ENCODE results near the gene FKBP15.

The FKBP15 gene

DNA sequence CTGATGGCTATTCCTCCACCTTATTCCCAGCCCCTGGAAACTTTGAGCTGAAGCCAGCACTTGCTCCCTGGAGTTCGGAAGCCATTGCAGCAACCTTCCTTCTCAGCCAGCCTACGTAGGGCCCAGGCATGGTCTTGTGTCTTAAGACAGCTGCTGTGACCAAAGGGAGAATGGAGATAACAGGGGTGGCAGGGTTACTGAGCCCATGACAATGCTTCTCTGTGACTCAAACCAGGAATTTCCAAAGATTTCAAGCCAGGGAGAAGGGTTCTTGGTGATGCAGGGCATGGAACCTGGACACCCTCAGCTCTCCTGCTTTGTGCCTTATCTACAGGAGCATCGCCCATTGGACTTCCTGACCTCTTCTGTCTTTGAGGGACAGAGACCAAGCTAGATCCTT, 58.1 kb downstream of the FKBP15 start:
- TF ChIP-seq EZH2 (IDR thresholded peaks at IDR 0.05) (no peak), POLR2AphosphoS5 (IDR thresholded peaks at IDR 0.05; ENCODE audit: borderline replicate concordance, low read depth, low read length) (no peak), FOXP2 (optimal IDR thresholded peaks at IDR 0.05; ENCODE audit: control extremely low read depth, extremely low read length, insufficient read depth) (no peak)
- no peak overlapping the region for H3K9ac ChIP-seq (ENCODE audit: insufficient read length)
- no peak overlapping the region for H3K4me3 ChIP-seq
- peaks cover 38% of the 10 kb centered on the region for H3K36me3 ChIP-seq (ENCODE audit: insufficient read depth, low read length)
- H3K27ac ChIP-seq, result no peak overlapping the region
- DNase-seq (ENCODE audit: low read depth, low spot score), result no peak
- no peaks in the 10 kb centered on the region for H3K9me3 ChIP-seq (ENCODE audit: low read depth, low read length)

DNA sequence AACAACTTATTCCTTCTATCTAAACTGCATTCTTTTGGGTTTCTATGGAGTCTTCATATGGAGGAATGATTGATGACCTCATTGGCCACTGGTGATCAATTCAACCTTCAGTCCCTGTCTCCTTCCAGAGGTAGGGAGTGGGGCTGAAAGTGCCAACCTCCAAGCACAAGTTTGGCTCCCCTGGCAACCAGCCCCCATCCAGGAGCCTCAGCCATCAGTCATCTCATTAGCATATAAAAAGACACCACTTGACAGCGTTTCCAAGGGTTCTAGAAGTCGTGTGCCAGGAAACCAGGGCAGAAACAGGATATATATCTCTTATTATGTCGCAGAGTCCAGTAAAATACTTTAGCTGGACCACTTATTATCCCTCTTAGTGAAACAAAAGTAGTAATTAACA, 60.5 kb downstream of the FKBP15 start:
- peaks cover 17% of the 10 kb centered on the region for H3K36me3 ChIP-seq (ENCODE audit: insufficient read depth, low read length)
- no peak overlapping the region for H3K4me3 ChIP-seq
- TF ChIP-seq EZH2 (IDR thresholded peaks at IDR 0.05) (no peak), FOXP2 (optimal IDR thresholded peaks at IDR 0.05; ENCODE audit: control extremely low read depth, extremely low read length, insufficient read depth) (no peak), POLR2AphosphoS5 (IDR thresholded peaks at IDR 0.05; ENCODE audit: borderline replicate concordance, low read depth, low read length) (no peak)

DNA sequence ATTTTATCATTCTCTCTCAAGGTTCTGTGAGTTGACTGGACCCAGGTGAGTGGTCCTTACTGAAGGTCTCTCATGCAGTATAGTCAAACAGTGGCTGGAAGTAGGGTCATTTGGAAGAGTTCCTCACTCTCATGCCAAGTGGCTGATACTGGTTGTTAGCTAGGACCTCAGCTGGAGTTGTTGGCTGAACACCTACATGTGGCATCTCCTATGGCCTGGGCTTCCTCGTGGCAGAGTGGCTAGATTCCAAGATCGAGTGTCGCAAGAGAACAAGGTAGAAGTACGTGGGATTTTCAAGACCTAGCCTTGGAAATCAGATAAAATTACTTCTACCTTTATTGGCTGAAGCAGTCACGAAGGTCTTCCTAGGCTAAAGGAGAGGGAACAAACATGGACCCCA, 62.6 kb downstream of the FKBP15 start:
- Histone ChIP-seq H3K9ac (ENCODE audit: insufficient read length) (no peak overlapping the region), H3K27ac (no peak overlapping the region), H3K36me3 (ENCODE audit: insufficient read depth, low read length) (peaks cover 9% of the 10 kb centered on the region; the same call in 1 of the 2 replicates), H3K4me3 (no peak overlapping the region), H3K9me3 (ENCODE audit: low read depth, low read length) (no peaks in the 10 kb centered on the region)
- no peak for DNase-seq (ENCODE audit: low read depth, low spot score)
- TF ChIP-seq POLR2AphosphoS5 (IDR thresholded peaks at IDR 0.05; ENCODE audit: borderline replicate concordance, low read depth, low read length) (no peak), EZH2 (IDR thresholded peaks at IDR 0.05) (no peak), FOXP2 (optimal IDR thresholded peaks at IDR 0.05; ENCODE audit: control extremely low read depth, extremely low read length, insufficient read depth) (no peak)

More for the DNA sequence above, 60.5 kb downstream of the FKBP15 start:
- DNase-seq (ENCODE audit: low read depth, low spot score), result no peak
- no peak overlapping the region for H3K27ac ChIP-seq
- H3K9me3 ChIP-seq (ENCODE audit: low read depth, low read length), result no peaks in the 10 kb centered on the region
- H3K9ac ChIP-seq (ENCODE audit: insufficient read length), result no peak overlapping the region

- no peak overlapping the region for H3K27ac ChIP-seq
- DNase-seq (ENCODE audit: low read depth, low spot score), result no peak
- no peaks in the 10 kb centered on the region for H3K9me3 ChIP-seq (ENCODE audit: low read depth, low read length)
- no peak overlapping the region for H3K9ac ChIP-seq (ENCODE audit: insufficient read length)
- no peak overlapping the region for H3K4me3 ChIP-seq
- no peaks in the 10 kb centered on the region; the same call in 1 of the 2 replicates for H3K36me3 ChIP-seq (ENCODE audit: insufficient read depth, low read length)
- TF ChIP-seq POLR2AphosphoS5 (IDR thresholded peaks at IDR 0.05; ENCODE audit: borderline replicate concordance, low read depth, low read length) (no peak), EZH2 (IDR thresholded peaks at IDR 0.05) (no peak), FOXP2 (optimal IDR thresholded peaks at IDR 0.05; ENCODE audit: control extremely low read depth, extremely low read length, insufficient read depth) (no peak)
Measured at GRCh38 chr9:113156880-113157279, 64.2 kb downstream of the FKBP15 start.

GRCh38 chr9:113155911-113156588, 65.0 kb downstream of the FKBP15 start:
- no peak for DNase-seq (ENCODE audit: low read depth, low spot score)
- Histone ChIP-seq H3K9me3 (ENCODE audit: low read depth, low read length) (no peaks in the 10 kb centered on the region), H3K4me3 (no peak overlapping the region), H3K27ac (no peak overlapping the region), H3K36me3 (ENCODE audit: insufficient read depth, low read length) (no peaks in the 10 kb centered on the region), H3K9ac (ENCODE audit: insufficient read length) (no peak overlapping the region)
- TF ChIP-seq FOXP2 (optimal IDR thresholded peaks at IDR 0.05; ENCODE audit: control extremely low read depth, extremely low read length, insufficient read depth) (no peak), POLR2AphosphoS5 (IDR thresholded peaks at IDR 0.05; ENCODE audit: borderline replicate concordance, low read depth, low read length) (no peak), EZH2 (IDR thresholded peaks at IDR 0.05) (no peak)

- H3K9ac ChIP-seq (ENCODE audit: insufficient read length), result no peak overlapping the region
- DNase-seq (ENCODE audit: low read depth, low spot score), result no peak
- no peaks in the 10 kb centered on the region for H3K36me3 ChIP-seq (ENCODE audit: insufficient read depth, low read length)
Measured at GRCh38 chr9:113154946-113155345, 66.1 kb downstream of the FKBP15 start.

GRCh38 chr9:113154471-113154870, 66.6 kb downstream of the FKBP15 start:
- Histone ChIP-seq H3K9me3 (ENCODE audit: low read depth, low read length) (no peaks in the 10 kb centered on the region), H3K9ac (ENCODE audit: insufficient read length) (no peak overlapping the region), H3K27ac (no peak overlapping the region), H3K4me3 (no peak overlapping the region), H3K36me3 (ENCODE audit: insufficient read depth, low read length) (no peaks in the 10 kb centered on the region)
- no peak for DNase-seq (ENCODE audit: low read depth, low spot score)
- TF ChIP-seq POLR2AphosphoS5 (IDR thresholded peaks at IDR 0.05; ENCODE audit: borderline replicate concordance, low read depth, low read length) (no peak), EZH2 (IDR thresholded peaks at IDR 0.05) (no peak), FOXP2 (optimal IDR thresholded peaks at IDR 0.05; ENCODE audit: control extremely low read depth, extremely low read length, insufficient read depth) (no peak)

More at GRCh38 chr9:113154946-113155345, 66.1 kb downstream of the FKBP15 start:
- no peak overlapping the region for H3K4me3 ChIP-seq
- TF ChIP-seq EZH2 (IDR thresholded peaks at IDR 0.05) (no peak), POLR2AphosphoS5 (IDR thresholded peaks at IDR 0.05; ENCODE audit: borderline replicate concordance, low read depth, low read length) (no peak), FOXP2 (optimal IDR thresholded peaks at IDR 0.05; ENCODE audit: control extremely low read depth, extremely low read length, insufficient read depth) (no peak)
- H3K9me3 ChIP-seq (ENCODE audit: low read depth, low read length), result no peaks in the 10 kb centered on the region
- H3K27ac ChIP-seq, result no peak overlapping the region

- H3K4me3 ChIP-seq, result no peak overlapping the region
- no peak overlapping the region for H3K9ac ChIP-seq (ENCODE audit: insufficient read length)
- DNase-seq (ENCODE audit: low read depth, low spot score), result no peak
- H3K27ac ChIP-seq, result no peak overlapping the region
- TF ChIP-seq EZH2 (IDR thresholded peaks at IDR 0.05) (no peak), FOXP2 (optimal IDR thresholded peaks at IDR 0.05; ENCODE audit: control extremely low read depth, extremely low read length, insufficient read depth) (no peak), POLR2AphosphoS5 (IDR thresholded peaks at IDR 0.05; ENCODE audit: borderline replicate concordance, low read depth, low read length) (no peak)
- H3K9me3 ChIP-seq (ENCODE audit: low read depth, low read length), result no peaks in the 10 kb centered on the region
- H3K36me3 ChIP-seq (ENCODE audit: insufficient read depth, low read length), result no peaks in the 10 kb centered on the region
Measured at GRCh38 chr9:113153599-113153998, 67.5 kb downstream of the FKBP15 start.

DNA sequence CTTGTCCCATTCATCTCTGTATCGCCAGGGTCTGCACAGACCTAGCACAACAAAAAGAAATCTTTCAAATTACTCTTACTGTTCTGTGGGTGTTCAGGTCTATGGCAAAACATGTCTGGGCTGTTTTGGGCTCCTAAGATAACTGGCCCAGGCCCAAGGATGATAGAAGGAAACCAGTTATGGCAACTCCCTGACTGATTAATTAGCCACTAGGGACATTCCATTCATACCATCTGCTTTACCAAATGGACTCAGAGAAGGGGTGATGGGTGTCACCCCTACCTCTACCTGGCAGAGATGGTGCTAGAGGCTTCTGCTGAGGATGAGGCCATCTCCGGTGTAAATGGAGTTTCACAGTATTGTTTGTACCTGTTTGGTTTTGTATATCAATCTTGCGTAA, 68.4 kb downstream of the FKBP15 start:
- DNase-seq (ENCODE audit: low read depth, low spot score), result no peak

More for the DNA sequence above, 68.4 kb downstream of the FKBP15 start:
- no peaks in the 10 kb centered on the region for H3K9me3 ChIP-seq (ENCODE audit: low read depth, low read length)
- no peak overlapping the region for H3K4me3 ChIP-seq
- no peak overlapping the region for H3K27ac ChIP-seq
- no peaks in the 10 kb centered on the region for H3K36me3 ChIP-seq (ENCODE audit: insufficient read depth, low read length)
- H3K9ac ChIP-seq (ENCODE audit: insufficient read length), result no peak overlapping the region
- TF ChIP-seq FOXP2 (optimal IDR thresholded peaks at IDR 0.05; ENCODE audit: control extremely low read depth, extremely low read length, insufficient read depth), result no peak
- TF ChIP-seq EZH2 (IDR thresholded peaks at IDR 0.05), result no peak
- TF ChIP-seq POLR2AphosphoS5 (IDR thresholded peaks at IDR 0.05; ENCODE audit: borderline replicate concordance, low read depth, low read length), result no peak
